Epithelial cell of esophagus (primary cell): ENCODE results near the gene HOXA5.
A peak's percentile ranks its signal among the peaks of the same experiment; 100 is the strongest.

Experiments
- DNase-seq: peaks from one replicate; pipeline ENCODE4 v3.0.0; 2010; ENCODE audit warnings: low read depth
- H3K4me3 ChIP-seq: 2 replicates; pipeline ENCODE4 v1.5.1; 2011; ENCODE audit warnings: mild to moderate bottlenecking, low read length, control low read depth
- CTCF ChIP-seq: IDR thresholded peaks from 2 replicates; pipeline ENCODE4 v1.5.1; 2011; ENCODE audit warnings: low read depth, mild to moderate bottlenecking, low read length, control low read depth, inconsistent platforms; ENCODE audit not compliant: insufficient read depth; ENCODE audit errors: missing control alignments

HOXA5 gene

DNA sequence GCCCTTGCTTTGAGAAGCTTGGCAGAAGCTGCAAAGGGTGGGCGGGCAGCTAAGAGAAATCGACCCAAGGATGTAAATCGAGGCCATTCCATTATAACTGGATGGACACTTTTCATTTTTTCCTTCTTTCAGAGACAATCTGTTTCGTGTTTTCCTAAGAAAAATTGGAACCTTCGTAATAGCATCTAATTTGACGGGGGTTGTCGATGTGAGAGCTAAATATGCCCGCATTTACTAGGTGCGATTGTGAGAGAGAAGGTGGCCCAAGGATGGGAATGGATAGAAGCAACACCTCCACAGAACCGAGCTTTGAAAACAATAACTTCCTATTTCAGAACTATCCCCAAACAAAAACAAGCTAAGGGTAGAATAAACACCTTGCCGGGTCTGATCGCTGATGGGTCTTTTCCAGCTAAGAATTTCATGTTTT, 12.1 kb downstream of the HOXA5 start:
- peak overlapping the region; percentile 69 for H3K4me3 ChIP-seq
- TF ChIP-seq CTCF: no peak
- no peak for DNase-seq

DNA sequence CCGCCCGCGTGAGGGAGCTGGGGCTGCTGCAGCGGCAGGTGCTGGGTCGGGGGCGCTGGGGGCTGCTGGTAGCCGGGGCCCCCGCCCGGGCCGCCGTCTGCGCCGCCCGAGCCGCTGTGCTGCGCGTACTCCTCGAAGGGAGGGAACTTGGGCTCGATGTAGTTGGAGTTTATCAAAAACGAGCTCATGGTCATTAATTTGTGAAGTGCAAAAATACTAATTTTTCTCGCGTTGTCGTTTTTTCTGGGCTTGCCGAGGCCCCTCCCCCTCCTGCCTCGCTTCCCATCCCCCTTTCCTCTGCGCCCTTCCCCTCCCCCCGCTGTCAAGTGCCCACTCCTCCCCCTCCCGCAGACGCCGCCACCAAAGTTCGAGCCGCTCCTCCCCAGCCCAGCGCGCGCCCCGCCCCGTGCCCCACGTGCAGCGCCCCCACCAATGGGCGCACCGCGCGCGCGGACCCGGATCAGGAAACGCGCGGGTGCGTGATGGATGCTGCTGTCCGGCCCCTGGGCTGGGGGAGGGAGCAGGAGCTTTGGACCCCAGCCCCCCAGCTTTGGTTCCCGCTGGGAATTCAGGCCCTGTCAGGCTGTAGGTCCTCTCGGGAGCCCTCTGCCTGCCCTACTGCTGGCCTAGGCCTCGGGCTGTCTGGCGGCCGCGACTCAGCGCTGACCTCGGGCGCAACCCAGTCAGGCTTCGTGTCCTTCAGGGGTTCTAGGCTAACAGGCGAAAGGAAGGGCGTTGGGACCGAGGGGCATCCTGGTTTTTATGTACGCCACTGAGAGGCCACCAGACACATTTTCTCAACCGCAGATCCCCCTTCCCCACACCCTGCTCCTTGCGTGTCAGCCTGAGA, 12.7 kb downstream of the HOXA5 start, which contains the start of gene HOXA4:
TSS of gene HOXA4 (minus strand) at position 218 of the 850 bp plus-strand sequence. CDS start at position 194, 24 bp downstream.
- no peak for TF ChIP-seq CTCF
- peak; percentile 86 for DNase-seq
- H3K4me3 ChIP-seq: peak within 1 kb of the TSS; percentile 69

- H3K4me3 ChIP-seq: peak overlapping the region; percentile 69
- TF ChIP-seq CTCF: no peak
- no peak for DNase-seq
Measured at GRCh38 chr7:27129729-27130539, 13.5 kb downstream of the HOXA5 start.

DNA sequence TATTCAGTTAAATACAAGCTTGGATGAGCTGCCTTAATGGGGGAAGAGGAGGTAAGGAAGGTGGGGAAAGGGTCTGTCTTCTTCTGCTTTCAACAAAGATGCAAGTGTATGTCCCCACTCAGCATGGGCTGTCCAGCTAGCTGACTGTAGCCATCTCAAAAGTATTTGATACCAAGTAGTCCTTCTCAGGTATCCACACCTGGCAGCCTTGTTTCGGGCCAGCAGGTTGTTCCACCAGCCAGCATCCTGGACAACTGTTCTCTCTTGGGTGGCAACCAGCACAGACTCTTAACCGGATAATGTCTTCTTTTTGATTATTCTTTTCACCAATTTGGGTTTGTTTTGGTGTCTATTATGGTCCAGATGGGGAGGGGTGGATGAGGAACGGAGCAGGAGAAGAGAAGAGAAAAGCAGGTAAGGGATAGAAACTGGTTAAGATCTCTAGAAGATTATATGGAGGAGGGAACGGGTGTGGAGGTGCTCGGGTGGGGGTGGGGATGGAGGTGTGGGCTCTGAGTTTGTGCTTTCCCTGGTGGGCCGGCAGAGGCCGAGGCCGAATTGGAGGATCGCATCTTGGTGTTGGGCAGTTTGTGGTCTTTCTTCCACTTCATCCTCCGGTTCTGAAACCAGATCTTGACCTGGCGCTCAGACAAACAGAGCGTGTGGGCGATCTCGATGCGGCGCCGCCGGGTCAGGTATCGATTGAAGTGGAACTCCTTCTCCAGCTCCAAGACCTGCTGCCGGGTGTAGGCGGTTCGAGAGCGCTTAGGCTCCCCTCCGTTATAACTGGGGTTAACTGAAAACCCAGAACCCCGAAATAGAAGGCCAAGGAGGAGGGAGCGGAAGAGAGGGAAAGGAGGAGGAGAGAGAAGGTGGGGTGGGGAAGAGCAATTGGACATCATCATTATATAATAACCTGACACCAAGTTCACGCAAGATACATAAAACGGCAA, 14.4 kb downstream of the HOXA5 start:
- TF ChIP-seq CTCF: no peak
- no peak overlapping the region for H3K4me3 ChIP-seq
- no peak for DNase-seq

DNA sequence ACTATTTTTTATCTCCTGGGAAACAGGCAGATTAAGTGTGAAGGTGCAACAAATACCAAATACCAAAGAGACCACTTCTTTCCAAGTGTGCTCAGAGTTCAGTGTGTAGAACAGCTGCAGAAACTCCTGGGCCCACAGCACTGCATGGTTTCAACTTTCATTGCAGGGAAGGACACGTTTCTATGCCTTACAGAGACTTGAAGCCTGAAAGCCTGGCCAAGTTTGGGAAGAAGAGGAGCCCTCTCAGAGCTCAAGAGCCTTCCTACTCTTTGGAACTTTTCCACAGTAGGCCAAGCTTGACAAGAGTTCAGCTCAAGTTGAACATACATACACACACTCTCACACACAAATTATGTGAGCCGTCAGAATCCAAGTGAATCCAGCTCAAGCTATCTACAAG, 15.4 kb downstream of the HOXA5 start:
- no peak for TF ChIP-seq CTCF
- DNase-seq: no peak
- H3K4me3 ChIP-seq: no peak overlapping the region

DNA sequence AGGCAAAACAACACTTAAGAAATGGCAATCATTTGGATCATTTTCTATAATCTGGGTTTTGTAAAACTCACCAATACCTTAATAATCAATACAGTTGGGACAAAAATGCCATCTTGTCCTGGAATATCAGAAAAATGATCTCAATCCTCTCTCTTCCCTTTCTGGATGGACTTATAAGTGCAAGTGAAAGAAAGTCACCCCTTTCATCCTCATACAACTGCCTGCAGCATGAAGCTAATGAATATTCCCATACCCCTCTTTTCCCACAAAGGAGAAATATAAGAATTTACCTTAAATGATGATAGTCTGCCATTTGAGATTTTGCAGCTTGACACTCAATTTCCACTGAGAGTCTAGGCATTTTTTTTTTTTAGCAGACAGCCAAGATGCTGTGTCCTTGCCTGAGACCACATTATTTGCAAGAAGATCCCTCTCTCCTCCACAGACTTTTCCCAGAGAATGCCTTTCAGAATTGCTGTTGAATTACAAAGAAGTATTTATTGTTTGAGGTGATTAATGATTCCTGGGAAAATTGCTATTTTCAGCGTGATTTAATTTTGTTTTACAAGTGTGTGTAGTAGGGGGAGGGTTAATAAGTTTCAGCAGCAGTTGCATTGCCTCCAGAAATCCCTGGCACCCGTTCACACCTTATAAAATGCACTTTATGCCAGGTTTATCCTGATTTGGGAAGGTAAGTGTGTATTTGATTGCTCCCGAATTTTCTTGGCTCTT, 16.7 kb downstream of the HOXA5 start:
- no peak for DNase-seq
- no peak overlapping the region for H3K4me3 ChIP-seq
- TF ChIP-seq CTCF: no peak
